Activated T-helper 1 cell treated with anti-CD3 and anti-CD28 coated beads, Interleukin-12 subunit alpha, Interleukin-12 subunit beta, Interleukin-2, Interleukin-4 antibody, amounts not matched to agents 30 ng/mL and 10 ng/mL and 1 ng/mL, durations not matched to agents 14 hours and 24 hours and 36 hours (primary cell): Measurements from ENCODE around the gene TRMU. TPM values are rescaled to one million over a fixed set of nuclear protein-coding genes. Genes with fewer than 3 reads are reported as not detected.
A peak's percentile ranks its signal among the peaks of the same experiment; 100 is the strongest.

Source experiments
- DNase-seq: peaks from one replicate; pipeline ENCODE4 v3.0.0; 2021; ENCODE audit warnings: low spot score
- H3K27ac Mint-ChIP-seq: one replicate; pipeline ENCODE4 v1.8.0; 2021; ENCODE audit warnings: mild to moderate bottlenecking, mixed read lengths
- H3K27me3 Mint-ChIP-seq: one replicate; pipeline ENCODE4 v1.8.0; 2022; ENCODE audit warnings: mild to moderate bottlenecking, moderate library complexity, mixed read lengths; ENCODE audit not compliant: insufficient read depth
- H3K36me3 Mint-ChIP-seq: one replicate; pipeline ENCODE4 v1.8.0; 2021; ENCODE audit warnings: low read depth, mixed read lengths
- H3K4me1 Mint-ChIP-seq: one replicate; pipeline ENCODE4 v1.8.0; 2021; ENCODE audit warnings: low read depth, mixed read lengths
- H3K4me3 Mint-ChIP-seq: one replicate; pipeline ENCODE4 v1.8.0; 2021; ENCODE audit warnings: mild to moderate bottlenecking, moderate library complexity, mixed read lengths
- H3K9me3 Mint-ChIP-seq: one replicate; pipeline ENCODE4 v1.8.0; 2021; ENCODE audit warnings: mixed read lengths
- intact Hi-C: fragments of 100-400 bp; cut with micrococcal nuclease; formaldehyde crosslinking; loops from one replicate; pipeline ENCODE4 v1.15.1; 2024
- total RNA-seq: library from RNA; stranded (reverse); gene quantifications from 2 replicates; pipeline ENCODE4 v1.2.3, GENCODE V29; 2022

The TRMU gene
- total RNA-seq, 1 donor from 2014 or later = 85.5 TPM

DNA sequence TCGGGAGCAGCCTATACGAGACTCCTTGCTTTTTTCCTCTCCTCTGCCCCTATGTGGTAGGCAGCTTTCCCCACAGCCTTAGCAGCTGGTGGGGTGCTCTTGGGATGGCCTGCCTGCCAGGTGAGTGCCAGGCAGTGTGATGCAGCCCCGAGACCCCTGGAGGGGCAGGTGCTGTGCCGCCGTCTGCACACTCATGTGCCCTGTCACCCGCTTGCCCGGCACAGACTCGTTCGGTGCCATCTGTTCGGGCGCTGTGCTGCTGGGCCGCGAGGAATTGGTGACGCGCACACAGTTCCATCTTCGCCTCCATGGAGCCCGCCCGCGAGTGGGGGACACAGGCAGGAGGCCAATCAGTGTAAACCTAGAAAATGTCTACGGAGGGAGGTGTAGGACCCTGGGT is 15.1 kb downstream of the TRMU start:
- Mint-ChIP-seq H3K27ac (no peak overlapping the region), H3K27me3 (no peaks in the 10 kb centered on the region), H3K9me3 (no peaks in the 10 kb centered on the region), H3K4me1 (no peaks in the 10 kb centered on the region), H3K4me3 (no peak overlapping the region), H3K36me3 (peaks cover 43% of the 10 kb centered on the region)
- DNase-seq = no peak
- intact Hi-C loops = no loop called here

GRCh38 chr22:46351131-46351735 is 15.7 kb downstream of the TRMU start:
- no peaks in the 10 kb centered on the region for H3K9me3 Mint-ChIP-seq
- no peak overlapping the region for H3K4me3 Mint-ChIP-seq
- intact Hi-C loops = no loop called here
- no peak overlapping the region for H3K27ac Mint-ChIP-seq
- no peaks in the 10 kb centered on the region for H3K27me3 Mint-ChIP-seq
- no peaks in the 10 kb centered on the region for H3K4me1 Mint-ChIP-seq
- DNase-seq = no peak
- peaks cover 39% of the 10 kb centered on the region for H3K36me3 Mint-ChIP-seq

DNA sequence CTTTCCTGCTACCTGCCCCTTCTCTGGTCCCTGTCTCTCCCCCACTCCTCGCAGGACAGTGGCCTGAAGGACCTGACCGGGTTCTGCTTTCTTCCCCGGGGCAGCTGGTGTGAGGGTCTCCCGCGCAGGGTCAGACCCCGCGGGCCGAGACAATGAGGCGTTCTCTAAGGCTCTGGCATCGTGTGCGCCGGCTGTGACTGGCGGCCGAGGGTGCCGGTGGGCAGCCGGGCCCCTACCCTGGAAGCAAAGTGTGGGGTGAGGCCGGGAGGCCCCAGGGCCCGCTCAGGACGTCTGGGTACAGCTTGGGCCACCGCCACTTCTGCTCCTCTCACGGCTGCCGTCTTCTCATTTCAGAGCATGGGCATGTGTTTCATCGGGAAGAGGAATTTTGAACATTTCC is 16.3 kb downstream of the TRMU start:
- Mint-ChIP-seq H3K4me1 (no peaks in the 10 kb centered on the region), H3K27me3 (no peaks in the 10 kb centered on the region), H3K4me3 (no peak overlapping the region), H3K9me3 (no peaks in the 10 kb centered on the region), H3K36me3 (peaks cover 37% of the 10 kb centered on the region), H3K27ac (no peak overlapping the region)
- intact Hi-C loops = no loop called here
- DNase-seq = no peak

DNA sequence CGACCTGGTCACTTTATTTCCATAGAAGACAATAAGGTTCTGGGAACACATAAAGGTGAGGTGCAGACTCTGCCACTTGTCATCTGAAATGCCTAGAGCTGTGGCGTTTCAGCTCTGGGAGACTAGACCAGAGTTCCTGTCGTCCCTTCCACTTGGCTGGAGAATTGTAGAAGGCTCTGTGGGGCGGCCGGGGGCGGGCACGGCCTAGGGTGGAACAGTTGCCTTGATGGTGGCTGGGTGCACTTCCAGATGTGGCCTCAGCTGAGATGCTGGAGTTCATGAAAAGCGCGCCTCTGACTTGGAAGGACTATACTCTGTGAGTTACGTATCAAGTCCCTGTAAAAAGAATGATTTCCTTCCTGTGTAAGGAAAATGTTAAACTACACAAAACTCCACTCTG is 16.8 kb downstream of the TRMU start:
- H3K36me3 Mint-ChIP-seq = peaks cover 37% of the 10 kb centered on the region
- no peak overlapping the region for H3K4me3 Mint-ChIP-seq
- DNase-seq = no peak
- no peaks in the 10 kb centered on the region for H3K9me3 Mint-ChIP-seq
- intact Hi-C loops = no loop called here
- no peak overlapping the region for H3K27ac Mint-ChIP-seq
- H3K4me1 Mint-ChIP-seq = no peaks in the 10 kb centered on the region
- no peaks in the 10 kb centered on the region for H3K27me3 Mint-ChIP-seq

DNA sequence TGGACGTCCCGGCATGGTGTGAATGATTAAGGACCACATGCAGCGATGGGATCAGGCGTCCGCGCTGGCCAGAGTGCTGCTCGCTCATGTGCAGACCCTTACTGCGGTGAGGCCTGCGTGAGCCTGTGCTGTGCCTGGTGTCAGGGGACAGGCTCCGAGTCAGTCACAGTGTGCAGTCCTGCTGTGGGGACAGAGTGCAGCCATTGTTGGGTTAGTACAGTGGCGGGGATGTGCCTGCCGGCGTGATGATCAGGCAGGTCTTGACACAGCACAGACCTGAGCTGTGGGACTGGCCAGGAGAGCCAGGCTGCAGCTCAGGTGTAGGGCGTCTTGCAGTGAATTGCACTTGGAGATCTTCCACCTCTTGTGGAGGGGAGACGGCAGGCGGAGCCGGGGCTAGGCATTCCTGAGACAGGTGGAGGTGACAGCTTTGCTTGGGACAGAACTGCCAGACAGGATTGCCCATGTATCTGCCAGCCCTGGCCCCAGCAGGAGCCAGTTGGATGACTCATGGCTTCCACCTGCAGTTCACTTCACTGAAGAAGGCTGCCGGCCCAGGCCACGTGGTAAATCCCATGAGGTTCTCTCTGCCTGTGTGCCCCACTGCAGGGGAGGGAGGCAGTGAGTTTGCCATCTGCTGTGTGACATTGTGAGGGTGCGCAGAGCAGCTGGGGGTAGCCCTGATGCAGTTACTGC is 17.3 kb downstream of the TRMU start:
- no peak overlapping the region for H3K4me3 Mint-ChIP-seq
- no peak for DNase-seq
- no peaks in the 10 kb centered on the region for H3K4me1 Mint-ChIP-seq
- H3K27me3 Mint-ChIP-seq = no peaks in the 10 kb centered on the region
- peaks cover 37% of the 10 kb centered on the region for H3K36me3 Mint-ChIP-seq
- intact Hi-C loops = no loop called here
- no peak overlapping the region for H3K27ac Mint-ChIP-seq
- H3K9me3 Mint-ChIP-seq = no peaks in the 10 kb centered on the region

DNA sequence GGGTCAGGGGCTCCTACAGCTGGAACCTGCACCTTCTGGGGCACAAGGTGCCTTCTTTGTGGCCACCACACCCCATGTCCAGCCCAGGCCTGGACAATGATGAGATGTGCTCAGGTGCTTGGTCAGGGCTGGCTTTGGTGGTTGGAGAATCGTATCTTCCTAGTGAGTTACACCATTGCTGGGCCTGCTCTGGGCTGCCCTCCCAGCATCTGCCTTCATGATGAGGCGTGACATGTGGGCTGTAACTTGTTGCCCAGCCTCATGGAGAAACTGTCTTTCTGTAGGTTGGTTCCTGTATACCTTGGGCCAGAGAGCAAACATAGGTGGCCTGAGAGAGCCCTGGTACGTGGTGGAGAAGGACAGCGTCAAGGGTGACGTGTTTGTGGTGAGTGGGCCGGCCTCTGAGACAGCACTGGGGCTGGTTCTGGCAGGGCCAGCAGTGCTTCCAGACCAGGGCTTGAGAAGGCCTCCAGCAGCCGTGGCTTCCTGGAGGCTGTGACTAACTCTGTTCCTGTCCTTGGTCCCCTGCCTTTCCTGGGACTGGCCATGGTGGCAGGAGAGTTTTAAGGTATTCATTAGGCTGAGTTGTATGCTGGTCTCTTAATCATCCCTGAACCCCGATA is 18.1 kb downstream of the TRMU start:
- Mint-ChIP-seq H3K36me3 (peaks cover 36% of the 10 kb centered on the region), H3K27ac (no peak overlapping the region)

GRCh38 chr22:46354176-46354992 is 18.9 kb downstream of the TRMU start:
- no peaks in the 10 kb centered on the region for H3K9me3 Mint-ChIP-seq
- DNase-seq = no peak
- H3K4me3 Mint-ChIP-seq = no peak overlapping the region
- H3K27ac Mint-ChIP-seq = no peak overlapping the region
- H3K4me1 Mint-ChIP-seq = no peaks in the 10 kb centered on the region
- H3K27me3 Mint-ChIP-seq = no peaks in the 10 kb centered on the region
- H3K36me3 Mint-ChIP-seq = peaks cover 34% of the 10 kb centered on the region
- intact Hi-C loops = no loop called here

More for the DNA sequence above, 18.1 kb downstream of the TRMU start:
- H3K4me1 Mint-ChIP-seq = no peaks in the 10 kb centered on the region
- H3K4me3 Mint-ChIP-seq = no peak overlapping the region
- no peak for DNase-seq
- H3K9me3 Mint-ChIP-seq = no peaks in the 10 kb centered on the region
- H3K27me3 Mint-ChIP-seq = no peaks in the 10 kb centered on the region
- intact Hi-C loops = no loop called here

GRCh38 chr22:46354993-46355305 is 19.4 kb downstream of the TRMU start:
- no peaks in the 10 kb centered on the region for H3K4me1 Mint-ChIP-seq
- H3K27ac Mint-ChIP-seq = no peak overlapping the region
- H3K9me3 Mint-ChIP-seq = no peaks in the 10 kb centered on the region
- H3K4me3 Mint-ChIP-seq = no peak overlapping the region
- H3K27me3 Mint-ChIP-seq = no peaks in the 10 kb centered on the region
- DNase-seq = no peak
- H3K36me3 Mint-ChIP-seq = peaks cover 32% of the 10 kb centered on the region
- intact Hi-C loops = no loop called here

DNA sequence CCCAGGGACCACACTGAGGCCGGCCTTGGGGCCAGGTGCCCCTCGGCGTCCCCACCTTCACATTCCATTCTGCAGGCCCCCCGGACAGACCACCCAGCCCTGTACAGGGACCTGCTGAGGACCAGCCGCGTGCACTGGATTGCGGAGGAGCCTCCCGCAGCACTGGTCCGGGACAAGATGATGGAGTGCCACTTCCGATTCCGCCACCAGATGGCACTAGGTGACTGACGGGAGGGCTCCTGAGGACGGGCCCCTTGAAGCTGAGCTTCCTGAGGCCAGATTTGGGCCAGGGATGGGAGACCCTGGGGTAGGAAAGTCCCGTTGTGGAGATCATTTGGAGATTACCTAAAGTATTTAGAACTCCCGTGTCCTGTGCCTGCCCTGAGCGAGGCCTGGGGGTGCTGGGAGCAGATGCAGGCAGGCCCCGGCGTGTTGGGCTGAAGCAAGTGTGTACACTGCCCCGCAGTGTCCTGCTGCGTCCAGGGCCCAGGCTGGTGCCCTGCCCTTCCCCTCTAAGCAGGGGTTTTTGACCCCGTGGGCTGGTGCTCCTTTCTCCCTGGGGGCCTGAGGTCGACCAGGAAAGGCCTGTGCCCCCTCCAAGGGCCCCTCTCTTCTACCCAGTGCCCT is 20.0 kb downstream of the TRMU start:
- Mint-ChIP-seq H3K27ac (no peak overlapping the region), H3K4me1 (no peaks in the 10 kb centered on the region), H3K36me3 (peaks cover 31% of the 10 kb centered on the region), H3K27me3 (no peaks in the 10 kb centered on the region), H3K4me3 (no peak overlapping the region), H3K9me3 (no peaks in the 10 kb centered on the region)
- peak; percentile 16 for DNase-seq
- intact Hi-C loops = no loop called here

DNA sequence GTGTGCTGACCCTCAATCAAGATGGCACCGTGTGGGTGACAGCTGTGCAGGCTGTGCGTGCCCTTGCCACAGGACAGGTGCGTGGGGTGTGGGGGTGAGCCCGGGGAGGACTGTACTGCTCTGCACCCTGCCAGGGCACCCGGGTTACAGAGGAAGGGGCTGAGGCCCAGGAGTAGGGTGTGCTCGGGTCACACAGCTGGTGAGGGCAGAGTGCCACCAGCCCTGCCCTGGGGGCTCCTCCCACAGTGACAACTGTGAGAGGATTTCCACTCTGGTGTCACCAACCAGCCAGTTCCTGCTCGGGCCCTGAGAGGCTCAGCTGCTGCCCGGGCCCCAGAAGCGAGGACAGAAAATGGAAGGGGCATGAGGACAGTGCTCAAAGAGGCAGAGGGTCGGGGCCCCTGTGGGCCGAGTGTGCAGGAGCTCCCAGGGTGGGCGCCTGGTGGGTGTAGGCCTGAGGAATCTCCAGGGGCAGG is 20.5 kb downstream of the TRMU start:
- Mint-ChIP-seq H3K27me3 (no peaks in the 10 kb centered on the region), H3K27ac (no peak overlapping the region), H3K36me3 (peaks cover 27% of the 10 kb centered on the region), H3K9me3 (no peaks in the 10 kb centered on the region), H3K4me1 (no peaks in the 10 kb centered on the region), H3K4me3 (no peak overlapping the region)
- intact Hi-C loops = no loop called here
- no peak for DNase-seq

DNA sequence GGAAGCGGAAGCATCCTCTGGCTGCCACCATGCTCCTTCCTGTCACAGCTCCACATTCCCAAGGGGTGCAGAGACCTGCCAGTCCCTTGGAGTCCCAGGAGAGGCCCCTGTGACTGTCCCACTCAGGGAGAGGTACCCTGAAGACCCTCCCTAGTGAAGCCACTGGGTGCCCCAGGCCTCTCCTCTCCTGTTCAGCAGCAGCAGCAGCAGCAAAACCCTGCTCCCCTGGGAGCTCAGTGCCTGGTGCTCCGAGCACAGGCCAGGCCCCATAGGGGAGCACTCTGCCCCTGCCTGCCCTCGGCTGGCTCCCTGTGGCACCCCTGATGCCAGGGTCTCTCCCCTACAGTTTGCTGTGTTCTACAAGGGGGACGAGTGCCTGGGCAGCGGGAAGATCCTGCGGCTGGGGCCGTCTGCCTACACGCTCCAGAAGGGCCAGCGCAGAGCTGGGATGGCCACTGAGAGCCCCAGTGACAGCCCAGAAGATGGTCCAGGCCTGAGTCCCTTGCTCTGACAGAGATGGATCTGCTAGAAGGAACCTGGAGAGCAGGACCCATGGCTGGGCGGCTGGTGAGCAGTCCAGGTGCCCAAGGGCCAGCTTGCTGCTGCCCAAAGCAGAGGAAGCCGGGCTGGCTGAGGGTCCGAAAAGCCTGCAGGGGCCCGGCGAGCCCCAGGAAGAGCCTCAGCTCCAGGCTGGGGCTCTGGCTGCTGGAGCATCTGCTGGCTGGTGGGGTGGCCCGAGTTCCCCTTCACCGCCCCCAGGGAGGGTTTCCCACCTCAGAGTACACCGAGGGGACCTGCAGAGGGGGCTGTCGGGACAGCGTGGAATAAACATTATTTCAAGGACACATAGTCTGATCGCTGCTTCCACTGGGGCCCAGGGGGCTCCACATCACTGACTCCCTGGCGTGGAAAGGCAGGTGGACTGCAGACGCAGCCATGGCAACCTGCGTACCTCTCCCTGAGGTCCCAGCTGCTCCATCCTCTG is 21.3 kb downstream of the TRMU start:
- no peaks in the 10 kb centered on the region for H3K27me3 Mint-ChIP-seq
- no peak overlapping the region for H3K27ac Mint-ChIP-seq
- H3K36me3 Mint-ChIP-seq = peaks cover 21% of the 10 kb centered on the region
- H3K9me3 Mint-ChIP-seq = no peaks in the 10 kb centered on the region
- intact Hi-C loops = no loop called here
- H3K4me3 Mint-ChIP-seq = no peak overlapping the region
- no peaks in the 10 kb centered on the region for H3K4me1 Mint-ChIP-seq
- DNase-seq = no peak
